Spleen (tissue), 11 donors: ENCODE measurements around the gene NDUFB10. TPM values are rescaled to one million over a fixed set of nuclear protein-coding genes. Genes with fewer than 3 reads are reported as not detected.

Experiments used
- DNase-seq: peaks from one replicate; pipeline ENCODE4 v3.0.0-alpha.2; 2020
- H3K27ac ChIP-seq, 8 donors: fragments of 200-600 bp; sonication (generic) in 7 of 8; 1 replicate in 4 of 8; 2 replicates in 4 of 8; pipeline versions ENCODE4 v1.5.0 to v1.8.0; 2016 to 2021; ENCODE audit warnings: inconsistent platforms in 4 of 8, mild to moderate bottlenecking in 4 of 8, moderate library complexity in 1 of 8
- H3K27me3 ChIP-seq, 7 donors: fragments of 200-600 bp; sonication (generic) in 6 of 7; replicated peaks in 1 of 7; 1 replicate in 4 of 7; 2 replicates in 3 of 7; pipeline versions ENCODE4 v1.5.0 to v1.8.0; 2016 to 2021; ENCODE audit warnings: inconsistent platforms in 3 of 7, mild to moderate bottlenecking in 1 of 7
- H3K36me3 ChIP-seq, 6 donors: fragments of 200-600 bp; sonication (generic) in 5 of 6; 1 replicate in 4 of 6; 2 replicates in 2 of 6; pipeline versions ENCODE4 v1.5.0 to v1.8.0; 2016 to 2021; ENCODE audit warnings: inconsistent platforms in 2 of 6
- H3K4me1 ChIP-seq, 6 donors: fragments of 200-600 bp; sonication (generic) in 5 of 6; 1 replicate in 3 of 6; 2 replicates in 3 of 6; pipeline versions ENCODE4 v1.5.0 to v1.8.0; 2016 to 2021; ENCODE audit warnings: inconsistent platforms in 3 of 6
- H3K4me3 ChIP-seq, 8 donors: fragments of 200-600 bp; sonication (generic) in 7 of 8; 1 replicate in 4 of 8; 2 replicates in 4 of 8; pipeline versions ENCODE4 v1.5.0 to v1.8.0; 2016 to 2021; ENCODE audit warnings: inconsistent platforms in 4 of 8, mild to moderate bottlenecking in 4 of 8, moderate library complexity in 2 of 8
- H3K9me3 ChIP-seq, 8 donors: fragments of 200-600 bp; sonication (generic) in 7 of 8; 1 replicate in 4 of 8; 2 replicates in 4 of 8; pipeline versions ENCODE4 v1.5.0 to v1.8.0; 2016 to 2021; ENCODE audit warnings: inconsistent platforms in 4 of 8
- CTCF ChIP-seq, 11 experiments: fragments of 200-600 bp in 7 of 11; fragments of 450-650 bp in 4 of 11; sonication (generic) in 4 of 11; IDR thresholded peaks in 8 of 11; conservative IDR thresholded peaks in 3 of 11; 1 replicate in 7 of 11; 2 replicates in 4 of 11; pipeline versions ENCODE4 v1.4.0 to v1.8.0; 2016 to 2021; ENCODE audit warnings: antibody characterized with exemption in 11 of 11, inconsistent platforms in 4 of 11, mild to moderate bottlenecking in 1 of 11
- POLR2A ChIP-seq, 3 donors: fragments of 450-650 bp; IDR thresholded peaks; one replicate each; pipeline ENCODE4 v1.5.1; 2017; ENCODE audit warnings: antibody characterized with exemption in 3 of 3, mild to moderate bottlenecking in 1 of 3
- POLR2AphosphoS5 ChIP-seq, 3 donors: sonication (generic); formaldehyde crosslinking; IDR thresholded peaks; one replicate each; pipeline ENCODE4 v1.5.1; 2017; ENCODE audit warnings: antibody characterized with exemption in 3 of 3
- WGBS, 5 donors: extraction: QIAGEN DNeasy Blood & Tissue Kit in 3 of 5; methylation state at CpG; one replicate each; pipeline versions ENCODE4 v1.1.5 to v1.1.7; 2013 to 2018; 5-methylcytosine and 5-hydroxymethylcytosine counted together
- intact Hi-C: fragments of 100-400 bp; cut with DNase I; formaldehyde crosslinking; loops from one replicate; pipeline ENCODE4 v1.15.0; 2023; ENCODE audit warnings: low total_unique reads
- polyA plus RNA-seq, 3 donors: library from polyadenylated mRNA; stranded (reverse); fragments of 200-250 nt; gene quantifications; one replicate each; pipeline ENCODE4 v1.2.1, GENCODE V29; 2013
- small RNA-seq, 4 donors: library from RNA; depleted of rRNA; stranded (forward); fragments of <200 nt; gene quantifications; one replicate each; pipeline ENCODE3, GENCODE V24; 2016
- total RNA-seq, 7 donors: library from RNA; depleted of rRNA in 3 of 7; stranded (reverse); fragments of >200 nt in 3 of 7; fragmentation: NEBNext Ultra II Directional in 4 of 7; extraction: Animal tissue kit (Norgen Biotek cat#: 25700) in 4 of 7; gene quantifications; one replicate each; pipeline versions ENCODE4 v1.1.0 to v1.2.1, GENCODE V29; 2016 to 2021
- donor health status: healthy with polysubstance abuse.
- donor health status: DM: no; HTN: no; CAD: no; lungs with moderate emphysema.
- donor health status: DM: no; HTN: no; CAD: no.
- donor health status: Bipolar disorder and iron deficiency.
- donor health status: healthy.
- donor health status: DM: no; HTN: no; CAD: no.
- donor health status: DM: yes; HTN: yes; CAD: no.

NDUFB10 gene
- total and polyA plus RNA-seq, 10 donors: 69.3 to 225 (median 137) TPM

- H3K36me3 ChIP-seq: peaks cover 0 to 20% (median 0%) of the 10 kb centered on the region in 6 donors
- H3K27ac ChIP-seq: peak overlapping the region; percentile 78 to 95 (median 91)
- no peaks in the 10 kb centered on the region for H3K9me3 ChIP-seq
- H3K27me3 ChIP-seq: no peaks in the 10 kb centered on the region
- TF ChIP-seq POLR2A (IDR thresholded peaks at IDR 0.05) (no peak), CTCF (IDR thresholded peaks at IDR 0.05 in 8 of 11, conservative IDR thresholded peaks at IDR 0.05 in 3 of 11) (peak in 1 of 11 experiments; percentile 8)
- DNase-seq: peak; percentile 89
- H3K4me3 ChIP-seq: peak overlapping the region; percentile 50 to 97 (median 88)
- intact Hi-C loops: no loop called here
- 0 to 1% (median 1%) methylated on average over 18 to 55 of the region's 55 CpGs for WGBS, 5 donors
- H3K4me1 ChIP-seq: peaks cover 46 to 61% (median 59%) of the 10 kb centered on the region in 6 donors
Measured at GRCh38 chr16:2009164-2009711, 49.9 kb downstream of the NDUFB10 start.

DNA sequence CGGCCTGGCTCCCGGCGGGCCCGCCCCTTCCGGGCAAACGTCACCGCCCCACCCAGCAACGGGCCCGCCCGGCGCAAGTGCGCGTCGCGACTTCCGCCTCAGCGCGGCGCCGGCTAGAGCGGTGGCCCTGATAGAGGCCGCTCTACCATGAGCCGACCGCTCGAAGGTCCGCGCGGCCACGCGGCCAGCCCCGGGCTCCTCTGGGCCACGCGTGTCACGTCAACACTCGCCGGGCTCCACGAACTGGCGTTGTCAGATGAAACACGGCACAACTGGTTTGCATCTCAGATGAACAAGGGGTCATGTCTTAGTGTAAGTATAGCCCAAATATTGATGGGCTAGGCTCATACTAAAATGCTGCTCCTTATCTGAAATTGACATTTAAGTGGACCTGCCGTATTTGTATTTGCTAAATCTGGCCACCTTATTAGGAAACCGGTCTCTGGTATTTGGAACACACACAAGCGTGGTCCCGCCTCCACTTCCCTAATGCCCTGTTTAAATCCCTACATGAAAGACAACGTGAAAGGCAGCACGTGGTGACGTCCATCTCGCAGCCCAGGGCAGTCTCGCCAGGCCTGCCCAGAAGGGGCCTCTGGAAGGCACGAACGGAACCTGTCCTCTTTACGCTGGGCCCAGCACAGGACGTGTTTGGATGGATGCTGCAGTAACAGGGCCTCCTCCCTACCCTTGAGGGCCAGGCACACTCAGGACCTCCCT is 50.6 kb downstream of the NDUFB10 start, which contains the start of gene ZNF598:
TSS of gene ZNF598 (minus strand) at position 31 of the 720 bp plus-strand sequence.
- Histone ChIP-seq H3K27ac (peak within 1 kb of the TSS; percentile 83 to 95 (median 92)), H3K27me3 (no peaks in the 10 kb centered on the region), H3K9me3 (no peaks in the 10 kb centered on the region), H3K36me3 (peaks cover 0 to 13% (median 0%) of the 10 kb centered on the region in 6 donors), H3K4me3 (peak within 1 kb of the TSS; percentile 50 to 97 (median 88)), H3K4me1 (peaks cover 39 to 54% (median 52%) of the 10 kb centered on the region in 6 donors)
- 2 to 5% (median 2%) methylated on average over 23 to 52 of the region's 52 CpGs for whole genome bisulfite sequencing, 5 donors
- DNase-seq: peak; percentile 95
- peak in 3 of 11 experiments; percentile 6 to 36 (median 14) for TF ChIP-seq CTCF (IDR thresholded peaks at IDR 0.05 in 8 of 11, conservative IDR thresholded peaks at IDR 0.05 in 3 of 11)
- peak in 2 of 3 donors; percentile 80 to 88 for TF ChIP-seq POLR2A (IDR thresholded peaks at IDR 0.05)
- TF ChIP-seq POLR2AphosphoS5 (IDR thresholded peaks at IDR 0.05): peak; percentile 94 to 98 (median 95)
- intact Hi-C loops: no loop called here

Small RNA genes lying within 50 kb of the gene (small RNA-seq; reads per million reads assigned to genes)
- gene AC005363.2 (0 to 0.27 (median 0.04) reads per million in 4 donors), gene SNORA10 (0 reads per million in 4 donors), gene SNORA64 (0 reads per million in 4 donors)

Other genes with a start within 250 kb of the NDUFB10 start
- 10 to 100 TPM; 51.0 to 82.9 (median 68.4) TPM for gene NME3, start 188.0 kb upstream of the NDUFB10 start, total RNA-seq
- 100 to 1,000 TPM; 152 to 283 (median 256) TPM for gene NME3, start 188.0 kb upstream of the NDUFB10 start, polyA plus RNA-seq
- gene EME2, start 186.7 kb upstream of the NDUFB10 start, total RNA-seq: 10 to 100 TPM; 17.8 to 41.3 (median 28.8) TPM
- 10 to 100 TPM in 2 of 3 donors, 1 to 10 TPM in 1; 5.1 to 22.4 (median 13.8) TPM for gene EME2, start 186.7 kb upstream of the NDUFB10 start, polyA plus RNA-seq
- 10 to 100 TPM; 49.9 to 66.8 (median 62.3) TPM for gene MRPS34, start 186.4 kb upstream of the NDUFB10 start, total RNA-seq
- gene MRPS34, start 186.4 kb upstream of the NDUFB10 start, polyA plus RNA-seq: 100 to 1,000 TPM; 133 to 157 (median 134) TPM
- gene SPSB3, start 177.0 kb upstream of the NDUFB10 start, total RNA-seq: 100 to 1,000 TPM in 2 of 7 donors, 10 to 100 TPM in 5; 41.4 to 114 (median 65.3) TPM
- gene SPSB3, start 177.0 kb upstream of the NDUFB10 start, polyA plus RNA-seq: 100 to 1,000 TPM; 111 to 266 (median 204) TPM
- 100 to 1,000 TPM in 1 of 7 donors, 10 to 100 TPM in 6; 37.5 to 103 (median 44.6) TPM for gene NUBP2, start 176.6 kb upstream of the NDUFB10 start, total RNA-seq
- gene NUBP2, start 176.6 kb upstream of the NDUFB10 start, polyA plus RNA-seq: 10 to 100 TPM; 61.9 to 84.3 (median 79.3) TPM
- under 1 TPM in 5 of 7 donors, not detected in 2; 0.21 to 0.63 (median 0.39) TPM for gene IGFALS, start 165.8 kb upstream of the NDUFB10 start, total RNA-seq
- under 1 TPM; 0.14 to 0.19 (median 0.17) TPM for gene IGFALS, start 165.8 kb upstream of the NDUFB10 start, polyA plus RNA-seq
- 10 to 100 TPM; 42.4 to 60.4 (median 49.1) TPM for gene HAGH, start 132.7 kb upstream of the NDUFB10 start, total RNA-seq
- gene HAGH, start 132.7 kb upstream of the NDUFB10 start, polyA plus RNA-seq: 10 to 100 TPM; 33.6 to 76.6 (median 41.0) TPM
- 10 to 100 TPM in 6 of 7 donors, 1 to 10 TPM in 1; 9.5 to 34.9 (median 17.7) TPM for gene FAHD1, start 132.3 kb upstream of the NDUFB10 start, total RNA-seq
- 10 to 100 TPM; 13.8 to 23.1 (median 15.4) TPM for gene FAHD1, start 132.3 kb upstream of the NDUFB10 start, polyA plus RNA-seq
- not detected for gene MEIOB, start 87.4 kb upstream of the NDUFB10 start, total RNA-seq
- gene MEIOB, start 87.4 kb upstream of the NDUFB10 start, polyA plus RNA-seq: not detected
- gene HS3ST6, start 41.1 kb upstream of the NDUFB10 start, total RNA-seq: under 1 TPM in 1 of 7 donors, not detected in 6; 0.20 TPM
- under 1 TPM in 1 of 3 donors, not detected in 2; 0.06 TPM for gene HS3ST6, start 41.1 kb upstream of the NDUFB10 start, polyA plus RNA-seq
- gene MSRB1, start 16.3 kb upstream of the NDUFB10 start, total RNA-seq: 100 to 1,000 TPM in 2 of 7 donors, 10 to 100 TPM in 5; 32.9 to 114 (median 60.4) TPM
- gene MSRB1, start 16.3 kb upstream of the NDUFB10 start, polyA plus RNA-seq: 10 to 100 TPM; 31.1 to 62.0 (median 31.3) TPM
- not detected for gene RPL3L, start 4.8 kb upstream of the NDUFB10 start, total RNA-seq
- gene RPL3L, start 4.8 kb upstream of the NDUFB10 start, polyA plus RNA-seq: under 1 TPM in 1 of 3 donors, not detected in 2; 0.03 TPM
- 1,000 to 10,000 TPM; 1,930 to 2,450 (median 2,233) TPM for gene RPS2, start 5.3 kb downstream of the NDUFB10 start, total RNA-seq
- gene RPS2, start 5.3 kb downstream of the NDUFB10 start, polyA plus RNA-seq: 1,000 to 10,000 TPM; 3,942 to 6,006 (median 5,765) TPM
- gene RNF151, start 7.3 kb downstream of the NDUFB10 start, total RNA-seq: not detected
- gene RNF151, start 7.3 kb downstream of the NDUFB10 start, polyA plus RNA-seq: under 1 TPM; 0.16 to 0.26 (median 0.17) TPM
- 10 to 100 TPM; 20.6 to 33.0 (median 27.0) TPM for gene TBL3, start 12.5 kb downstream of the NDUFB10 start, total RNA-seq
- gene TBL3, start 12.5 kb downstream of the NDUFB10 start, polyA plus RNA-seq: 10 to 100 TPM; 40.6 to 54.2 (median 46.8) TPM
- gene NOXO1, start 21.9 kb downstream of the NDUFB10 start, total RNA-seq: 1 to 10 TPM in 1 of 7 donors, under 1 TPM in 2, not detected in 4; 0.30 to 1.4 (median 0.49) TPM
- gene NOXO1, start 21.9 kb downstream of the NDUFB10 start, polyA plus RNA-seq: 1 to 10 TPM in 1 of 3 donors, under 1 TPM in 2; 0.68 to 1.3 (median 0.96) TPM
- 10 to 100 TPM in 6 of 7 donors, 1 to 10 TPM in 1; 9.6 to 23.3 (median 20.5) TPM for gene GFER, start 24.7 kb downstream of the NDUFB10 start, total RNA-seq
- gene GFER, start 24.7 kb downstream of the NDUFB10 start, polyA plus RNA-seq: 10 to 100 TPM; 28.5 to 36.0 (median 34.9) TPM
- 10 to 100 TPM in 1 of 7 donors, 1 to 10 TPM in 5, under 1 TPM in 1; 0.85 to 11.4 (median 2.6) TPM for gene SYNGR3, start 30.4 kb downstream of the NDUFB10 start, total RNA-seq
- 1 to 10 TPM; 1.8 to 3.0 (median 3.0) TPM for gene SYNGR3, start 30.4 kb downstream of the NDUFB10 start, polyA plus RNA-seq
- gene ZNF598, start 50.3 kb downstream of the NDUFB10 start, total RNA-seq: 10 to 100 TPM; 34.6 to 56.2 (median 47.2) TPM
- gene ZNF598, start 50.3 kb downstream of the NDUFB10 start, polyA plus RNA-seq: 10 to 100 TPM; 21.8 to 45.5 (median 29.0) TPM
- 1 to 10 TPM in 1 of 7 donors, under 1 TPM in 3, not detected in 3; 0.51 to 1.9 (median 0.89) TPM for gene NPW, start 60.2 kb downstream of the NDUFB10 start, total RNA-seq
- 1 to 10 TPM in 2 of 3 donors, under 1 TPM in 1; 0.30 to 2.5 (median 2.3) TPM for gene NPW, start 60.2 kb downstream of the NDUFB10 start, polyA plus RNA-seq
- 100 to 1,000 TPM in 4 of 7 donors, 10 to 100 TPM in 3; 62.4 to 179 (median 126) TPM for gene NHERF2, start 67.4 kb downstream of the NDUFB10 start, total RNA-seq
- gene NHERF2, start 67.4 kb downstream of the NDUFB10 start, polyA plus RNA-seq: 100 to 1,000 TPM in 1 of 3 donors, 10 to 100 TPM in 2; 64.6 to 218 (median 71.2) TPM
- gene NTHL1, start 88.3 kb downstream of the NDUFB10 start, total RNA-seq: 10 to 100 TPM in 6 of 7 donors, 1 to 10 TPM in 1; 9.6 to 29.6 (median 20.0) TPM
- gene NTHL1, start 88.3 kb downstream of the NDUFB10 start, polyA plus RNA-seq: 10 to 100 TPM; 31.3 to 52.1 (median 37.0) TPM
- gene TSC2, start 88.4 kb downstream of the NDUFB10 start, total RNA-seq: 100 to 1,000 TPM in 4 of 7 donors, 10 to 100 TPM in 3; 63.8 to 185 (median 103) TPM
- gene TSC2, start 88.4 kb downstream of the NDUFB10 start, polyA plus RNA-seq: 10 to 100 TPM; 20.7 to 82.0 (median 53.3) TPM
- gene PKD1, start 176.4 kb downstream of the NDUFB10 start, total RNA-seq: 100 to 1,000 TPM in 2 of 7 donors, 10 to 100 TPM in 5; 64.0 to 124 (median 95.3) TPM
- 10 to 100 TPM; 14.0 to 60.9 (median 18.5) TPM for gene PKD1, start 176.4 kb downstream of the NDUFB10 start, polyA plus RNA-seq
- 1 to 10 TPM in 4 of 7 donors, under 1 TPM in 2, not detected in 1; 0.26 to 7.9 (median 1.2) TPM for gene RAB26, start 189.1 kb downstream of the NDUFB10 start, total RNA-seq
- 1 to 10 TPM in 2 of 3 donors, under 1 TPM in 1; 0.91 to 1.5 (median 1.4) TPM for gene RAB26, start 189.1 kb downstream of the NDUFB10 start, polyA plus RNA-seq
- gene TRAF7, start 196.2 kb downstream of the NDUFB10 start, total RNA-seq: 10 to 100 TPM; 41.5 to 63.9 (median 50.9) TPM
- 10 to 100 TPM; 22.0 to 37.6 (median 23.3) TPM for gene TRAF7, start 196.2 kb downstream of the NDUFB10 start, polyA plus RNA-seq
- gene CASKIN1, start 237.1 kb downstream of the NDUFB10 start, total RNA-seq: not detected
- gene CASKIN1, start 237.1 kb downstream of the NDUFB10 start, polyA plus RNA-seq: under 1 TPM; 0.24 to 0.32 (median 0.30) TPM
- gene MLST8, start 245.9 kb downstream of the NDUFB10 start, total RNA-seq: 10 to 100 TPM; 25.0 to 50.0 (median 30.4) TPM
- 10 to 100 TPM; 40.6 to 61.7 (median 51.3) TPM for gene MLST8, start 245.9 kb downstream of the NDUFB10 start, polyA plus RNA-seq